GM12878 (cell line): ENCODE results near the gene SRBD1. TPM values are rescaled to one million over a fixed set of nuclear protein-coding genes. Genes with fewer than 3 reads are reported as not detected.

Experiments
- ATAC-seq: fragments of 200-7000 bp; cut with Tn5 transposase; 3 replicates; pipeline ENCODE4 v1.9.1; 2020; ENCODE audit warnings: mild to moderate bottlenecking, moderate library complexity
- BruUV-seq: library from RNA; stranded (reverse); fragments of 400-500 nt; replicated peaks from 2 replicates; lab custom pipeline; 2021; lab: Mats Ljungman, UMichigan
- CTCF ChIA-PET: fragments of 300-600 bp; sonication (Branson Sonifier 250); formaldehyde crosslinking; extraction: SDS; loops from one replicate; lab custom pipeline; 2021; ENCODE audit warnings: inconsistent platforms; lab: Yijun Ruan, JAX
- POLR2A ChIA-PET: fragments of 350-600 bp; formaldehyde crosslinking; extraction: SDS; loops from one replicate; lab custom pipeline; 2021; ENCODE audit warnings: inconsistent platforms; lab: Charles Lee
- RAD21 ChIA-PET: fragments of 300-600 bp; sonication (Branson Sonifier 250); formaldehyde crosslinking; loops from one replicate; lab custom pipeline; 2023; ENCODE audit warnings: antibody characterized with exemption; ENCODE audit not compliant: unreplicated experiment; lab: Charles Lee
- SMC1A ChIA-PET: fragments of 300-600 bp; sonication (Branson Sonifier 250); formaldehyde crosslinking; loops from one replicate; lab custom pipeline; 2023; ENCODE audit not compliant: unreplicated experiment, uncharacterized antibody; lab: Charles Lee
- DNase-seq: peaks from one replicate; pipeline ENCODE4 v3.0.0-alpha.2; 2011; ENCODE audit warnings: low read depth, low spot score
- FAIRE-seq: peaks from 3 replicates; lab custom pipeline; 2011; peaks lifted over from hg19 to GRCh38; lab: Jason Lieb, UNC
- H2AFZ ChIP-seq: 2 replicates; pipeline ENCODE4 v1.6.0; 2011; ENCODE audit warnings: low read depth, low read length, control low read depth; ENCODE audit not compliant: control insufficient read depth
- H3K27ac ChIP-seq: 2 replicates; pipeline ENCODE4 v1.5.1; 2011; ENCODE audit warnings: control low read depth; ENCODE audit not compliant: control insufficient read depth, insufficient read depth
- H3K27me3 ChIP-seq, 2 experiments: replicated peaks in 1 of 2; 2 replicates each; pipeline versions ENCODE4 v1.6.0 to v1.6.1; 2011; ENCODE audit warnings: low read length in 1 of 2; ENCODE audit not compliant: control insufficient read depth in 2 of 2, insufficient read depth in 2 of 2
- H3K36me3 ChIP-seq, 2 experiments: 2 replicates each; pipeline ENCODE4 v1.5.1; 2011; ENCODE audit warnings: low read length in 1 of 2; ENCODE audit not compliant: control insufficient read depth in 2 of 2, insufficient read depth in 2 of 2
- H3K4me1 ChIP-seq: 2 replicates; pipeline ENCODE4 v1.6.1; 2011; ENCODE audit warnings: mild to moderate bottlenecking, low read length, moderate library complexity, mixed read lengths; ENCODE audit not compliant: control insufficient read depth, insufficient read depth
- H3K4me2 ChIP-seq: 2 replicates; pipeline ENCODE4 v1.6.0; 2011; ENCODE audit warnings: control low read depth; ENCODE audit not compliant: control insufficient read depth, insufficient read depth
- H3K4me3 ChIP-seq: fragments of 200-600 bp; sonication (generic); 2 replicates; pipeline ENCODE4 v1.5.1; 2016
- H3K79me2 ChIP-seq: 2 replicates; pipeline ENCODE4 v1.6.0; 2011; ENCODE audit warnings: low read length; ENCODE audit not compliant: control insufficient read depth, insufficient read depth
- H3K9ac ChIP-seq: 2 replicates; pipeline ENCODE4 v1.8.0; 2011; ENCODE audit warnings: low read length, control low read depth, mixed read lengths; ENCODE audit not compliant: control insufficient read depth, insufficient read depth
- H3K9me3 ChIP-seq: replicated peaks from 3 replicates; pipeline ENCODE4 v1.5.1; 2011; ENCODE audit warnings: mild to moderate bottlenecking, low read length; ENCODE audit not compliant: control insufficient read depth, insufficient read depth
- H4K20me1 ChIP-seq: 2 replicates; pipeline ENCODE4 v1.6.0; 2011; ENCODE audit not compliant: control insufficient read depth, insufficient read depth
- ATF7 ChIP-seq: fragments of 450-650 bp; IDR thresholded peaks from 2 replicates; pipeline ENCODE4 v1.6.1; 2016; ENCODE audit warnings: low read depth, mild to moderate bottlenecking
- CEBPB ChIP-seq, 2 experiments: fragments of 150-350 bp in 1 of 2; IDR thresholded peaks; 2 replicates each; pipeline ENCODE4 v1.6.1; 2012 to 2014; ENCODE audit warnings: low read depth in 2 of 2, low read length in 2 of 2, borderline replicate concordance in 1 of 2, inconsistent platforms in 1 of 2
- CHD4 ChIP-seq: fragments of 200-600 bp; sonication (generic); IDR thresholded peaks from 2 replicates; pipeline ENCODE4 v1.6.1; 2016; ENCODE audit warnings: mild to moderate bottlenecking
- DPF2 ChIP-seq: fragments of 450-650 bp; IDR thresholded peaks from 2 replicates; pipeline ENCODE4 v1.6.1; 2017; ENCODE audit warnings: mild to moderate bottlenecking
- EGR1 ChIP-seq, 2 experiments: IDR thresholded peaks; 1 replicate in 1 of 2; 2 replicates in 1 of 2; pipeline ENCODE4 v1.6.1; 2011 to 2012; ENCODE audit warnings: low read depth in 2 of 2, low read length in 2 of 2, borderline replicate concordance in 1 of 2, mild to moderate bottlenecking in 1 of 2, moderate library complexity in 1 of 2
- ESRRA ChIP-seq: IDR thresholded peaks from 2 replicates; pipeline ENCODE4 v1.6.1; 2012; ENCODE audit warnings: mild to moderate bottlenecking, low read length, improper control_type of control experiment
- GATAD2B ChIP-seq: fragments of 450-650 bp; conservative IDR thresholded peaks from 2 replicates; pipeline ENCODE4 v1.6.1; 2017; ENCODE audit warnings: low read depth, mild to moderate bottlenecking, moderate library complexity
- IRF5 ChIP-seq: fragments of 450-650 bp; IDR thresholded peaks from 2 replicates; pipeline ENCODE4 v1.6.1; 2017; ENCODE audit warnings: borderline replicate concordance
- JUNB ChIP-seq: IDR thresholded peaks from 2 replicates; pipeline ENCODE4 v1.6.1; 2016; ENCODE audit warnings: antibody characterized with exemption, mild to moderate bottlenecking
- JUND ChIP-seq: IDR thresholded peaks from 2 replicates; pipeline ENCODE4 v1.6.1; 2012; ENCODE audit warnings: low read depth, mild to moderate bottlenecking, low read length, improper control_type of control experiment, moderate library complexity
- NFIC ChIP-seq: IDR thresholded peaks from 2 replicates; pipeline ENCODE4 v1.6.1; 2012; ENCODE audit warnings: low read depth, mild to moderate bottlenecking, inconsistent platforms, low read length, moderate library complexity
- POLR2A ChIP-seq: IDR thresholded peaks from 2 replicates; pipeline ENCODE4 v1.6.1; 2011; ENCODE audit warnings: low read depth, mild to moderate bottlenecking, low read length
- RELA ChIP-seq: fragments of 450-650 bp; IDR thresholded peaks from 2 replicates; pipeline ENCODE4 v1.8.0; 2014; ENCODE audit warnings: borderline replicate concordance; ENCODE audit not compliant: partially characterized antibody
- RELB ChIP-seq: fragments of 450-650 bp; IDR thresholded peaks from 2 replicates; pipeline ENCODE4 v1.6.1; 2017; ENCODE audit warnings: low read depth, mild to moderate bottlenecking, moderate library complexity
- RFX5 ChIP-seq: IDR thresholded peaks from 2 replicates; pipeline ENCODE4 v1.6.1; 2011; ENCODE audit warnings: low read depth, low read length, improper control_type of control experiment
- ZNF592 ChIP-seq: fragments of 450-650 bp; IDR thresholded peaks from 2 replicates; pipeline ENCODE4 v1.6.1; 2017; ENCODE audit warnings: mild to moderate bottlenecking, moderate library complexity
- ZSCAN29 ChIP-seq: fragments of 450-650 bp; IDR thresholded peaks from 2 replicates; pipeline ENCODE4 v1.6.1; 2017; ENCODE audit warnings: mild to moderate bottlenecking, moderate library complexity
- WGBS: methylation state at CpG from one replicate; pipeline ENCODE4 v1.1.6; 2016; ENCODE audit warnings: low lambda C conversion rate; ENCODE audit not compliant: insufficient replicate concordance, insufficient coverage; ENCODE audit errors: missing lambda C conversion rate; 5-methylcytosine and 5-hydroxymethylcytosine counted together
- in situ Hi-C: fragments of 300-500 bp; cut with MboI; formaldehyde crosslinking; loops from 9 replicates; pipeline ENCODE4 v1.14.3; 2018; ENCODE audit warnings: mixed read lengths
- intact Hi-C: fragments of 100-400 bp; cut with micrococcal nuclease; formaldehyde crosslinking; loops from one replicate; pipeline ENCODE4 v1.14.2; 2022; ENCODE audit not compliant: unreplicated experiment
- polyA plus RNA-seq, 11 experiments: library from polyadenylated mRNA; depleted of rRNA in 4 of 11; unstranded in 6 of 11; stranded (reverse) in 5 of 11; fragments of >200 nt; fragmentation: Nextera tagmentation in 4 of 11; fragmentation: Illumina TruSeq in 1 of 11; extraction: Ambion mirVana in 4 of 11; extraction: Trizol in 1 of 11; gene quantifications; 1 replicate in 1 of 11; 2 replicates in 10 of 11; pipeline versions ENCODE4 v1.2.1 to v1.2.3, GENCODE V29; 2011 to 2016; ENCODE audit warnings: inconsistent platforms in 2 of 11, missing spikeins in 2 of 11, low read depth in 1 of 11
- total RNA-seq, 4 experiments: library from RNA; depleted of rRNA in 3 of 4; stranded (reverse); fragments of >200 nt in 3 of 4; fragmentation: Illumina TruSeq in 1 of 4; extraction: Trizol in 1 of 4; gene quantifications; 2 replicates each; pipeline versions ENCODE4 v1.2.1 to v1.2.3, GENCODE V29; 2013 to 2021

The SRBD1 gene
- total and polyA plus RNA-seq, 10 of the 15 experiments (the other 5 are each of a cell fraction or from before 2014, with no cell fraction given): 9.7 to 33.1 (median 20.1) TPM

- ChIA-PET CTCF (interaction anchor here (0.7 to 5.0 kb wide), 4 partner anchors 47 to 288 kb away, joined by 3 to 64 read pairs (median 23); no protein-coding TSS in a partner anchor), SMC1A (interaction anchor here (0.9 to 4.4 kb wide), 7 partner anchors 27 to 288 kb away, joined by 3 to 56 read pairs (median 4); no protein-coding TSS in a partner anchor), RAD21 (interaction anchor here (3.0 to 4.9 kb wide), 2 partner anchors 131 to 187 kb away, joined by 21 to 35 read pairs; no protein-coding TSS in a partner anchor), POLR2A (interaction anchor here (0.6 kb wide), 2 partner anchors 86 to 185 kb away, joined by 3 to 4 read pairs; no protein-coding TSS in a partner anchor)
- peaks cover 18% of the 10 kb centered on the region for H3K79me2 ChIP-seq
- no peak overlapping the region for H3K4me3 ChIP-seq
- TF ChIP-seq GATAD2B (no peak), JUND (no peak), IRF5 (no peak), DPF2 (no peak), RELB (no peak), JUNB (no peak), ZSCAN29 (no peak), ESRRA (no peak), RELA (no peak), RFX5 (no peak), CEBPB (IDR thresholded peaks at IDR 0.05; ENCODE audit: borderline replicate concordance in 1 of 2, low read depth in 2 of 2, low read length in 2 of 2) (no peak), NFIC (no peak), ZNF592 (no peak), CHD4 (no peak), ATF7 (no peak), EGR1 (IDR thresholded peaks at IDR 0.05; ENCODE audit: borderline replicate concordance in 1 of 2, low read depth in 2 of 2, low read length in 2 of 2) (no peak), POLR2A (no peak)
- no peaks in the 10 kb centered on the region for H3K36me3 ChIP-seq
- no peaks in the 10 kb centered on the region for H4K20me1 ChIP-seq
- WGBS: 79% methylated on average over 3 of the region's 3 CpGs
- no peak overlapping the region for H3K27ac ChIP-seq
- no peaks in the 10 kb centered on the region; the same call in 2 of the 3 replicates for H3K9me3 ChIP-seq
- intact Hi-C loops: no loop called here
- no TSS peak for BruUV-seq
- FAIRE-seq (no peak), ATAC-seq (no peak), DNase-seq (no peak)
- no peaks in the 10 kb centered on the region for H3K4me1 ChIP-seq
- no peak overlapping the region for H3K9ac ChIP-seq
- H3K27me3 ChIP-seq: no peaks in the 10 kb centered on the region; a peak in 1 of 4 replicates
- no peak overlapping the region for H2AFZ ChIP-seq
- no peak overlapping the region for H3K4me2 ChIP-seq
- in situ Hi-C loops: loop anchor here (5.0 to 25.0 kb wide), 3 partner anchors 129 to 714 kb away; no protein-coding TSS in a partner anchor
These were observed 37.0 kb upstream of the SRBD1 start for GRCh38 chr2:45647986-45648520.
